Vagina (tissue), 2 donors: ENCODE measurements around the gene TICAM1. TPM values are rescaled to one million over a fixed set of nuclear protein-coding genes. Genes with fewer than 3 reads are reported as not detected.
"Not testable (repeated sequence)": the region's sequence is repeated elsewhere in the genome, so short reads cannot be mapped to it uniquely, and the experiment has no call there.

Source experiments
- DNase-seq, 2 donors: peaks; one replicate each; pipeline ENCODE4 v3.0.0-alpha.2; 2017; ENCODE audit errors: extremely low spot score in 2 of 2
- H3K27ac ChIP-seq: fragments of 200-600 bp; sonication (generic); one replicate; pipeline ENCODE4 v1.5.1; 2019
- H3K27me3 ChIP-seq: fragments of 200-600 bp; sonication (generic); one replicate; pipeline ENCODE4 v1.5.1; 2019
- H3K36me3 ChIP-seq, 2 donors: fragments of 200-600 bp; sonication (generic); one replicate each; pipeline ENCODE4 v1.5.1; 2017 to 2019
- H3K4me1 ChIP-seq: fragments of 200-600 bp; sonication (generic); one replicate; pipeline ENCODE4 v1.5.1; 2019
- H3K4me3 ChIP-seq, 2 donors: fragments of 200-600 bp; sonication (generic); 1 replicate in 1 of 2; 2 replicates in 1 of 2; pipeline ENCODE4 v1.5.1; 2016 to 2019
- H3K9me3 ChIP-seq: fragments of 200-600 bp; sonication (generic); one replicate; pipeline ENCODE4 v1.5.1; 2019
- POLR2A ChIP-seq, 2 donors: fragments of 450-650 bp; IDR thresholded peaks; one replicate each; pipeline ENCODE4 v1.6.1; 2017; ENCODE audit warnings: antibody characterized with exemption in 2 of 2, mild to moderate bottlenecking in 2 of 2, moderate library complexity in 2 of 2
- POLR2AphosphoS5 ChIP-seq, 2 donors: sonication (generic); formaldehyde crosslinking; IDR thresholded peaks; one replicate each; pipeline ENCODE4 v1.9.0; 2017; ENCODE audit warnings: antibody characterized with exemption in 2 of 2, mild to moderate bottlenecking in 2 of 2, low read depth in 1 of 2; ENCODE audit not compliant: insufficient read depth in 1 of 2
- intact Hi-C: fragments of 100-400 bp; cut with DNase I; formaldehyde crosslinking; loops from one replicate; pipeline ENCODE4 v1.15.1; 2023
- total RNA-seq: library from RNA; depleted of rRNA; stranded (reverse); fragments of >200 nt; gene quantifications from one replicate; pipeline ENCODE4 v1.2.3, GENCODE V29; 2016
- TF ChIP-seq, protein P1 (sequence below), 3 experiments: fragments of 450-650 bp in 2 of 3; fragments of 200-600 bp in 1 of 3; sonication (generic) in 1 of 3; IDR thresholded peaks; one replicate each; pipeline ENCODE4 v1.5.1; 2017 to 2019; ENCODE audit warnings: antibody characterized with exemption in 3 of 3, mild to moderate bottlenecking in 2 of 3, moderate library complexity in 2 of 3

Gene TICAM1
- total RNA-seq, 1 donor from 2014 or later = 16.5 TPM

GRCh38 chr19:4852484-4852883, 21.0 kb upstream of the TICAM1 start:
- TF ChIP-seq POLR2AphosphoS5 (IDR thresholded peaks at IDR 0.05; ENCODE audit: insufficient read depth in 1 of 2, low read depth in 1 of 2) (no peak), POLR2A (IDR thresholded peaks at IDR 0.05) (no peak)
- TF ChIP-seq, protein P1, sequence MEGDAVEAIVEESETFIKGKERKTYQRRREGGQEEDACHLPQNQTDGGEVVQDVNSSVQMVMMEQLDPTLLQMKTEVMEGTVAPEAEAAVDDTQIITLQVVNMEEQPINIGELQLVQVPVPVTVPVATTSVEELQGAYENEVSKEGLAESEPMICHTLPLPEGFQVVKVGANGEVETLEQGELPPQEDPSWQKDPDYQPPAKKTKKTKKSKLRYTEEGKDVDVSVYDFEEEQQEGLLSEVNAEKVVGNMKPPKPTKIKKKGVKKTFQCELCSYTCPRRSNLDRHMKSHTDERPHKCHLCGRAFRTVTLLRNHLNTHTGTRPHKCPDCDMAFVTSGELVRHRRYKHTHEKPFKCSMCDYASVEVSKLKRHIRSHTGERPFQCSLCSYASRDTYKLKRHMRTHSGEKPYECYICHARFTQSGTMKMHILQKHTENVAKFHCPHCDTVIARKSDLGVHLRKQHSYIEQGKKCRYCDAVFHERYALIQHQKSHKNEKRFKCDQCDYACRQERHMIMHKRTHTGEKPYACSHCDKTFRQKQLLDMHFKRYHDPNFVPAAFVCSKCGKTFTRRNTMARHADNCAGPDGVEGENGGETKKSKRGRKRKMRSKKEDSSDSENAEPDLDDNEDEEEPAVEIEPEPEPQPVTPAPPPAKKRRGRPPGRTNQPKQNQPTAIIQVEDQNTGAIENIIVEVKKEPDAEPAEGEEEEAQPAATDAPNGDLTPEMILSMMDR (IDR thresholded peaks at IDR 0.05) = no peak
- Histone ChIP-seq H3K27me3 (no peaks in the 10 kb centered on the region), H3K36me3 (peaks cover 0 to 52% of the 10 kb centered on the region in 2 donors), H3K4me1 (no peaks in the 10 kb centered on the region), H3K4me3 (no peak overlapping the region), H3K27ac (no peak overlapping the region), H3K9me3 (no peaks in the 10 kb centered on the region)
- DNase-seq = no peak
- intact Hi-C loops = loop anchor here (5.0 kb wide), 1 partner anchor 40 kb away; no protein-coding TSS in a partner anchor

DNA sequence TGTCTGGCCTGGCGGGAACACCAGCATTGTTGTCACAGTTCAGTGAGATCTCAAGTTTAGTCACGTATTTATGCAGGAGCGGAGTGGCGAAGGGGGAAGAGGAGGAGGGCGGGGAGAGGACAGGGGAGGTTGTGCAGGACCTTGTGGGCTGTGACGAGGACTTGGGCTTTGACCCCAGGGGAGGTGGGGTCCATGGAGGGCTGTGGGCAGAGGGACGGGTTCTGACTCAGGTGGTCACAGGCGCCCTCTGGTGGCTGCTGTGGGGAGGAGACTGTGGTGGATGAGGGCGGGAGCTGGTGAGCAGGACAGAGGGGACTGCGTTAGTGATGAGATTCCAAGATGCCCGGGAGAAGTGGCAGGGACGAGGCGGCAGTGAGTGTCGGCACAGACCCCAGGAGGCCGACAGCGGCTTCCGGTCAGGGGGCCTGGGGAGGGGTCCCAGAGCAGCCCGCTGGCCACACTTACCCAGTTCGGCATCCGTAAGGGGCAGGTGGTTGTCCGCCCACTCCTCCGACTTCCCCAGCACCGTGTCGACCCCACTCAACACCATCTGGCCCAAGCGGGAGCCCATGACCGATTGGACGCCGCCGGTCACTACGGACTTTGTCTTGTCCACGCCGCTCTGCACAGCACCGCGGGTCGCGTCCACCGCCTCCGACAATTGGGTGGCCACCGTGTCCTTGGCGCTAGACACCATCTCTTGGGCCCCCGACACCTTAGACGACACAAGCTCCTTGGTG, 20.2 kb upstream of the TICAM1 start:
- intact Hi-C loops = loop anchor here (5.0 kb wide), 1 partner anchor 39 kb away; no protein-coding TSS in a partner anchor
- Histone ChIP-seq H3K36me3 (peaks cover 0 to 55% of the 10 kb centered on the region in 2 donors), H3K27me3 (no peaks in the 10 kb centered on the region), H3K4me1 (no peaks in the 10 kb centered on the region), H3K9me3 (no peaks in the 10 kb centered on the region), H3K27ac (no peak overlapping the region), H3K4me3 (no peak overlapping the region)
- no peak for DNase-seq
- TF ChIP-seq POLR2A (IDR thresholded peaks at IDR 0.05) (no peak), POLR2AphosphoS5 (IDR thresholded peaks at IDR 0.05; ENCODE audit: insufficient read depth in 1 of 2, low read depth in 1 of 2) (peak in 1 of 2 donors; percentile 28)
- TF ChIP-seq, protein P1 (IDR thresholded peaks at IDR 0.05) = peak; percentile 83 to 90 (median 89)

DNA sequence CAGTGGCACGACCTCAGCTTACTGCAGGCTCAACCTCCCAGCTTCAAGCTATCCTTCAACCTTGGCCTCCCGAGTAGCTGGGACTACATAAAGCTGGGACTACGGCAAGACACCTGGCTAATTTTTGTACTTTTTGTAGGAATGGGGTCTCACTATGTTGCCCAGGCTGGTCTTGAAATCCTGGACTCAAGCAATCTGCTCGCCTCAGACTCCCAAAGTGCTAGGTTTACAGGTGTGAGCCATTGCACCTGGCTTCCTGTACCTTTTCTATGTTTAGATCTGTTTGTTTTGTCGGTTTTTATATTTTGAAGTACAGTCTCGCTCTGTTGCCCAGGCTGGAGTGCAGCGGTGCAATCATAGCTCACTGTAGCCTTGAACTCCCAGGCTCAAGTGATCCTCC, 17.5 kb upstream of the TICAM1 start:
- H3K27me3 ChIP-seq = no peaks in the 10 kb centered on the region
- DNase-seq = no peak
- H3K27ac ChIP-seq = no peak overlapping the region
- intact Hi-C loops = no loop called here
- TF ChIP-seq POLR2A (IDR thresholded peaks at IDR 0.05) = no peak
- TF ChIP-seq, protein P1 (IDR thresholded peaks at IDR 0.05) = no peak
- no peak for TF ChIP-seq POLR2AphosphoS5 (IDR thresholded peaks at IDR 0.05; ENCODE audit: insufficient read depth in 1 of 2, low read depth in 1 of 2)
- H3K9me3 ChIP-seq = no peaks in the 10 kb centered on the region
- H3K4me1 ChIP-seq = no peaks in the 10 kb centered on the region
- no peak overlapping the region for H3K4me3 ChIP-seq
- H3K36me3 ChIP-seq = peaks cover 0 to 59% of the 10 kb centered on the region in 2 donors

DNA sequence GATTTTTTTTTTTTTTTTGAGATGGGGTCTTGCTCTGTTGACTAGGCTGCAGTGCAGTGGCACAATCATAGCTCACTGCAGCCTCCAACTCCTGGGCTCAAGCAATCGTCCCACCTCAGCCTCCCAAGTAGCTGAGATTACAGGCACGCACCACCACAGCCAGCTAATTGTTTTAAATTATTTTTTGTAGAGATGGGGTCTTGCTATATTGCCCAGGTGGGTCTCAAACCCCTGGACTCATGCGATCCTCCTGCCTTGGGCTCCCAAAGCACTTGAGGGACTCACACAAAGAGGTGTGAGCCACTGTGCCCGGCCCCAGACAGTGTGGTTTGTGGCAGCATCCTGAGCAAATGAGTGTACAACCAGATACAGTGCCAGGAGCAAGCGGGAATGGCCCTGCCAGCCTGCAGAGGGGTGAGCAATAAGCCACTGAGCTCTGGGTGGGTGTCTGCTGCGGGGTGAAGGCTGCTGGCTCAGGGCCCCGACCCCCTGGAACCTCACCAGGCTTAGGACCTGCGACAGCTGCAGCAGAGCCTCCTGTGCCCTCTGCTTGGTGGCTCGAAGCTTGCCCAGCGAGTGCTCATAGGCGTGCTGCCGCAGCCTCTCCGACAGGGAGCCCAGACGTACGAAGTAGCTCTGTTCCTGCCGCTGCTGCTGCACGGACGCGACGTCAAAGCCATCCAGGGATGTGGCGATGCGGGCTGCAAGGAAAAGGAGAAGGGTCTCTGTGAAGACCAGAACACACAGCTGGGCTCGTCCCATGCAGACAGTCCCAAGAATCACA, 15.9 kb upstream of the TICAM1 start:
- Histone ChIP-seq H3K36me3 (peaks cover 0 to 62% of the 10 kb centered on the region in 2 donors), H3K4me3 (no peak overlapping the region), H3K4me1 (no peaks in the 10 kb centered on the region), H3K27me3 (no peaks in the 10 kb centered on the region), H3K9me3 (no peaks in the 10 kb centered on the region), H3K27ac (no peak overlapping the region)
- no peak for DNase-seq
- intact Hi-C loops = no loop called here
- no peak for TF ChIP-seq POLR2A (IDR thresholded peaks at IDR 0.05)
- TF ChIP-seq POLR2AphosphoS5 (IDR thresholded peaks at IDR 0.05; ENCODE audit: insufficient read depth in 1 of 2, low read depth in 1 of 2) = no peak
- TF ChIP-seq, protein P1 (IDR thresholded peaks at IDR 0.05) = no peak

GRCh38 chr19:4845975-4846374, 14.5 kb upstream of the TICAM1 start:
- H3K36me3 ChIP-seq = peaks cover 0 to 50% of the 10 kb centered on the region in 2 donors
- H3K4me1 ChIP-seq, H3K4me3 ChIP-seq, intact Hi-C loops, DNase-seq, H3K9me3 ChIP-seq, H3K27me3 ChIP-seq: not testable (repeated sequence)
- peak overlapping the region; percentile 70 for H3K27ac ChIP-seq
